ENCODE measurements around the gene FN3K. TPM values are rescaled to one million over a fixed set of nuclear protein-coding genes. Genes with fewer than 3 reads are reported as not detected.

The FN3K gene
- total RNA-seq, 1 donor, result 2.9 TPM

DNA sequence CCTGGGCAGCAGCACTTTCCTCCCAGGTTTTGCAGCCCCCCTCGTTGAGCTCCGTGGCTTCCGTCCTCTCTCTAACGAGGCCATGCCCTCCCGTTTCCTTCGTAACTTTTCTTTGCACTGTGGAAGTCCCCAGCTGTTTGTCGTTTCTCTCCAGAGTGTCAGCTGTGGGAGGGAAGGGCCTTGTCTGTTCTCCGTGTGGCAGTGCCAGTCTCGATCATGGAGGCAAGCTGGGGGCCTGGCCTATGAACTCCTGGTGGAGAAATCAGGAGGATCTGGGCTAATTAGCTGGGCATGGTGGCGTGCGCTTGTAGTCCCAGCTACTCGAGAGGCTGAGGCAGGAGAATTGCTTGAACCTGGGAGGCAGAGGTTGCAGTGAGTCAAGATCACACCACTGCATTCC is 44.8 kb downstream of the FN3K start:
- H3K79me2 ChIP-seq (ENCODE audit: insufficient read depth, low read length), result peaks cover 7% of the 10 kb centered on the region
- no peak overlapping the region for H3K27ac ChIP-seq (ENCODE audit: low read depth, low read length)
- DNase-seq (ENCODE audit: insufficient read length, low spot score, missing footprints), result peak; percentile 74
- H3K9me3 ChIP-seq (ENCODE audit: low read depth, low read length), result no peaks in the 10 kb centered on the region
- H3K27me3 ChIP-seq (ENCODE audit: insufficient read depth, low read length), result no peaks in the 10 kb centered on the region
- H3K4me2 ChIP-seq (ENCODE audit: insufficient read depth, low read length), result no peak overlapping the region
- H3K4me3 ChIP-seq (ENCODE audit: insufficient read depth, low read length), result no peak overlapping the region
- H3K36me3 ChIP-seq (ENCODE audit: insufficient read depth, low read length), result peaks cover 13% of the 10 kb centered on the region
- H4K20me1 ChIP-seq (ENCODE audit: insufficient read depth, low read length), result no peaks in the 10 kb centered on the region
- no peak overlapping the region for H2AFZ ChIP-seq (ENCODE audit: low read length)
- no peaks in the 10 kb centered on the region for H3K4me1 ChIP-seq (ENCODE audit: insufficient read depth, low read length)
- TF ChIP-seq, protein P1, sequence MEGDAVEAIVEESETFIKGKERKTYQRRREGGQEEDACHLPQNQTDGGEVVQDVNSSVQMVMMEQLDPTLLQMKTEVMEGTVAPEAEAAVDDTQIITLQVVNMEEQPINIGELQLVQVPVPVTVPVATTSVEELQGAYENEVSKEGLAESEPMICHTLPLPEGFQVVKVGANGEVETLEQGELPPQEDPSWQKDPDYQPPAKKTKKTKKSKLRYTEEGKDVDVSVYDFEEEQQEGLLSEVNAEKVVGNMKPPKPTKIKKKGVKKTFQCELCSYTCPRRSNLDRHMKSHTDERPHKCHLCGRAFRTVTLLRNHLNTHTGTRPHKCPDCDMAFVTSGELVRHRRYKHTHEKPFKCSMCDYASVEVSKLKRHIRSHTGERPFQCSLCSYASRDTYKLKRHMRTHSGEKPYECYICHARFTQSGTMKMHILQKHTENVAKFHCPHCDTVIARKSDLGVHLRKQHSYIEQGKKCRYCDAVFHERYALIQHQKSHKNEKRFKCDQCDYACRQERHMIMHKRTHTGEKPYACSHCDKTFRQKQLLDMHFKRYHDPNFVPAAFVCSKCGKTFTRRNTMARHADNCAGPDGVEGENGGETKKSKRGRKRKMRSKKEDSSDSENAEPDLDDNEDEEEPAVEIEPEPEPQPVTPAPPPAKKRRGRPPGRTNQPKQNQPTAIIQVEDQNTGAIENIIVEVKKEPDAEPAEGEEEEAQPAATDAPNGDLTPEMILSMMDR (IDR thresholded peaks at IDR 0.05; ENCODE audit: extremely low read depth, low read depth, low read length), result no peak

DNA sequence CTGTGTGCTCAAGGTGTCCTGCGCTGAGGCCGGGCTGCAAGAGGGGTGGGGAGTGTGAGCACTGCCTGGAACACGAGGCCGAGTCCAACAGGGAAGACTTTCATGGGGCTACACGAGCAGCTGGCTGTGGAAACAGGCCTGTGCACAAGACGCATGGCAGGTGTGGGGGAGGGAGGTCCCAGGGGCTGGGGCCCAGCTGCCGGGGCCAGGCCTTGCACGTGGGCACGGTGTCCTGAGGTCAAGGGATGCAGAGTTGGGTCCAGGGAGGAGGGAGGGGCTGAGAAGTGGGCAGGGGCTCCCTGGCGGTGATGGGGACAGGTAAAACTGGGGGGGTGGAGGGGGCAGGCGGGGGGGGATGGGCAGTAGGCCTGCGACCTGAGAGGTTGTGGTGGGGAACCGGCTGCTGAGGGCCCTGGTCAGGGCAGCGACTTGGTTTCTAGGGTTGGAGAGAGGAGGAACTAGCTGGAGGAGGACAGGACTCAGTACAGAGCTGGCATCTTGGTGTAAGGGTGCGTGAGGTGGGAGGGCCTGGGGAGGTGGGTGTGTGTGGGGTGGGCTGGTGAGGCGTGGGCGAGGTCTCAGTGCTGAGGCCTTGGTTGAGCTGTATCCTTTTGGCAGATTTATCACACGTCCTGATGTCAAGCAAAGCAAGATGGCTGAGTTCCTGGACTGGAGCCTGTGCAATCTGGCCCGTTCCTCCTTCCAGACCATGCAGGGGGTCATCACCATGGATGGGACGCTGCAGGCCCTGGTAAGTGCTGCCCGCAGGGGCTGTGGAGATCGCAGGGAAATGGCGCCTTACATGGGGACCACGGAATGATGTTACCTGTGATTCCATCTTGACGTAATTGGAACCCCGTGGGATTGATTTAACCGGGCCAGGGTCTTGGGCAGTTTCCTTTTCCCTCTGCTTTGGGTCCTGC is 45.8 kb downstream of the FN3K start:
- Histone ChIP-seq H3K27me3 (ENCODE audit: insufficient read depth, low read length) (no peaks in the 10 kb centered on the region), H3K36me3 (ENCODE audit: insufficient read depth, low read length) (peaks cover 13% of the 10 kb centered on the region), H3K4me3 (ENCODE audit: insufficient read depth, low read length) (no peak overlapping the region), H3K27ac (ENCODE audit: low read depth, low read length) (no peak overlapping the region), H3K79me2 (ENCODE audit: insufficient read depth, low read length) (peaks cover 7% of the 10 kb centered on the region), H2AFZ (ENCODE audit: low read length) (no peak overlapping the region), H4K20me1 (ENCODE audit: insufficient read depth, low read length) (no peaks in the 10 kb centered on the region), H3K4me1 (ENCODE audit: insufficient read depth, low read length) (no peaks in the 10 kb centered on the region), H3K9me3 (ENCODE audit: low read depth, low read length) (no peaks in the 10 kb centered on the region), H3K4me2 (ENCODE audit: insufficient read depth, low read length) (no peak overlapping the region)
- peak; percentile 48 for DNase-seq (ENCODE audit: insufficient read length, low spot score, missing footprints)
- TF ChIP-seq, protein P1 (IDR thresholded peaks at IDR 0.05; ENCODE audit: extremely low read depth, low read depth, low read length), result no peak

DNA sequence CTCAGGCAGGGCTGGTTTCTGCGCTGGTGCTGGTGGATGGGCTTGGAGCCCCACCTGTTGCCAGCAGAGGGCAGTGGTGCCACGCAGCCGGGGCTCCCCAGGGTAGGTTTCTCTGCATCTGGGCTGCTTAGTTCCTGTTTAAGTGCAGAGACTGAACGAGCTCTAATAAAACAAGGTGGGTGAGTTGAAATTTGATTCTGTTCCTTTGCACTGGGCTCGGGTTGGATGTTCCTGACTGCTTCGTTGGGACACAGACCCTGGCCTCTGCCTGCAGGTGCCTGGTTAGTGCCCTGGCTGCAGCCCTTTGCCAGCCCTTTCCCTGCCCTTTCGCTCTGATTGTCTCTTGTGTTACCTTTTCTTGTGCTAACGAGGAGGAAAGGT is 46.5 kb downstream of the FN3K start:
- Histone ChIP-seq H2AFZ (ENCODE audit: low read length) (no peak overlapping the region), H3K4me1 (ENCODE audit: insufficient read depth, low read length) (no peaks in the 10 kb centered on the region), H3K79me2 (ENCODE audit: insufficient read depth, low read length) (peaks cover 7% of the 10 kb centered on the region), H3K9me3 (ENCODE audit: low read depth, low read length) (no peaks in the 10 kb centered on the region), H3K4me3 (ENCODE audit: insufficient read depth, low read length) (no peak overlapping the region), H3K27ac (ENCODE audit: low read depth, low read length) (no peak overlapping the region), H3K36me3 (ENCODE audit: insufficient read depth, low read length) (peaks cover 13% of the 10 kb centered on the region), H3K4me2 (ENCODE audit: insufficient read depth, low read length) (no peak overlapping the region), H3K27me3 (ENCODE audit: insufficient read depth, low read length) (no peaks in the 10 kb centered on the region), H4K20me1 (ENCODE audit: insufficient read depth, low read length) (no peaks in the 10 kb centered on the region)
- TF ChIP-seq, protein P1 (IDR thresholded peaks at IDR 0.05; ENCODE audit: extremely low read depth, low read depth, low read length), result peak; percentile 97
- DNase-seq (ENCODE audit: insufficient read length, low spot score, missing footprints), result peak; percentile 99

DNA sequence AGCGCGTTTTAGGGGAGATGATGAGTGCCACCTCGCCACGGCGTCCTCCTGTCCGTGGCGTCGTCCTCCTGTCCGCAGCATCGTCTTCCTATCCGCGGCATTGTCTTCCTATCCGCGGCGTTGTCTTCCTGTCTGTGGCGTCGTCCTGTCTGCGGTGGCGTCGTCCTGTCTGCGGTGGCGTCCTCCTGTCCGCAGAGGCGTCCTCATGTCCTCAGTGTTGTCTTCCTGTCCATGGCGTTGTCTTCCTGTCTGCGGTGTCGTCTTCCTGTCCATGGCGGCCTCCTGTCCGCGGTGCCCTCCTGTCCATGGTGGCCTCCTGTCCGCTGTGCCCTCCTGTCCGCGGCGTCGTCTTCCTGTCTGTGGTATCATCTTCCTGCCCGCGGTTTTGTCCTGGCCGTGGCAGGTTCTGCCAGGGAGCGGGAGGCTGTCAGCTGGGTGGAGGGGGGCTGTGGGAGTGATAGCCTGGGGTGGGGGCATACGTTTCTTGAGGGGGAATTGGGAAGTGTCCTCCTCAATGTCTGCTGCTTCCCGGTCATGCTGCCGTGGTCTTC is 47.3 kb downstream of the FN3K start:
- TF ChIP-seq, protein P1 (IDR thresholded peaks at IDR 0.05; ENCODE audit: extremely low read depth, low read depth, low read length), result no peak

More for the DNA sequence above, 47.3 kb downstream of the FN3K start:
- peak; percentile 31 for DNase-seq (ENCODE audit: insufficient read length, low spot score, missing footprints)
- Histone ChIP-seq H3K4me2 (ENCODE audit: insufficient read depth, low read length) (no peak overlapping the region), H3K79me2 (ENCODE audit: insufficient read depth, low read length) (peaks cover 11% of the 10 kb centered on the region), H3K27ac (ENCODE audit: low read depth, low read length) (no peak overlapping the region), H3K4me3 (ENCODE audit: insufficient read depth, low read length) (no peak overlapping the region), H3K36me3 (ENCODE audit: insufficient read depth, low read length) (peaks cover 13% of the 10 kb centered on the region), H4K20me1 (ENCODE audit: insufficient read depth, low read length) (no peaks in the 10 kb centered on the region), H3K27me3 (ENCODE audit: insufficient read depth, low read length) (no peaks in the 10 kb centered on the region), H2AFZ (ENCODE audit: low read length) (no peak overlapping the region), H3K4me1 (ENCODE audit: insufficient read depth, low read length) (no peaks in the 10 kb centered on the region), H3K9me3 (ENCODE audit: low read depth, low read length) (no peaks in the 10 kb centered on the region)

Measured in osteoblast (primary cell).